PFSK-1 (cell line): Measurements from ENCODE around the gene IGLL1. TPM values are rescaled to one million over a fixed set of nuclear protein-coding genes. Genes with fewer than 3 reads are reported as not detected.

Experiments
- FOXP2 ChIP-seq: optimal IDR thresholded peaks from 2 replicates; pipeline ENCODE3; 2011; ENCODE audit warnings: borderline replicate concordance, control low read depth, inconsistent platforms; ENCODE audit not compliant: insufficient read depth; ENCODE audit errors: extremely low read length, extremely low read depth
- POLR2AphosphoS5 ChIP-seq: IDR thresholded peaks from 2 replicates; pipeline ENCODE4 v1.6.1; 2012; ENCODE audit warnings: low read depth, mild to moderate bottlenecking, control low read depth, low read length, moderate library complexity
- REST ChIP-seq, 2 experiments: IDR thresholded peaks; 2 replicates each; pipeline versions ENCODE4 v1.6.1 to v1.8.0; 2011 to 2012; ENCODE audit warnings: low read depth in 2 of 2, low read length in 2 of 2, control low read depth in 1 of 2, inconsistent platforms in 1 of 2, mild to moderate bottlenecking in 1 of 2, moderate library complexity in 1 of 2; ENCODE audit not compliant: insufficient read depth in 1 of 2
- SIN3A ChIP-seq: IDR thresholded peaks from 2 replicates; pipeline ENCODE4 v1.6.1; 2012; ENCODE audit warnings: mild to moderate bottlenecking, low read length, moderate library complexity, borderline replicate concordance; ENCODE audit not compliant: insufficient read depth
- TAF1 ChIP-seq: IDR thresholded peaks from 2 replicates; pipeline ENCODE4 v1.6.1; 2012; ENCODE audit warnings: low read length, control low read depth, borderline replicate concordance; ENCODE audit not compliant: insufficient read depth
- polyA plus RNA-seq: library from polyadenylated mRNA; unstranded; fragments of >200 nt; gene quantifications from one replicate; pipeline ENCODE4 v1.2.1, GENCODE V29; 2012; ENCODE audit warnings: low read depth, missing spikeins; ENCODE audit not compliant: insufficient read length

Gene IGLL1
- polyA plus RNA-seq: not detected

- TF ChIP-seq TAF1 (no peak), REST (IDR thresholded peaks at IDR 0.05; ENCODE audit: insufficient read depth in 1 of 2, low read depth in 2 of 2, low read length in 2 of 2) (no peak), POLR2AphosphoS5 (no peak), FOXP2 (no peak)
Measured at GRCh38 chr22:23579870-23580575, at the start of gene IGLL1. Gene IGLL1 (minus strand): TSS chr22:23580290. CDS start chr22:23580190, 100 bp downstream.

- no peak for TF ChIP-seq REST (IDR thresholded peaks at IDR 0.05; ENCODE audit: insufficient read depth in 1 of 2, low read depth in 2 of 2, low read length in 2 of 2)
- no peak for TF ChIP-seq FOXP2
- TF ChIP-seq POLR2AphosphoS5: no peak
- TF ChIP-seq TAF1: no peak
- TF ChIP-seq SIN3A: no peak
Measured at GRCh38 chr22:23626286-23626975, 46.3 kb upstream of the IGLL1 start.

GRCh38 chr22:23622634-23623033 lies 42.5 kb upstream of the IGLL1 start:
- TF ChIP-seq FOXP2 (no peak), TAF1 (no peak), REST (IDR thresholded peaks at IDR 0.05; ENCODE audit: insufficient read depth in 1 of 2, low read depth in 2 of 2, low read length in 2 of 2) (no peak), POLR2AphosphoS5 (no peak), SIN3A (no peak)

GRCh38 chr22:23621082-23621780 lies 41.1 kb upstream of the IGLL1 start:
- TF ChIP-seq TAF1 (no peak), FOXP2 (no peak), SIN3A (no peak)

- TF ChIP-seq POLR2AphosphoS5: no peak
- TF ChIP-seq SIN3A: no peak
- no peak for TF ChIP-seq FOXP2
- TF ChIP-seq TAF1: no peak
- TF ChIP-seq REST (IDR thresholded peaks at IDR 0.05; ENCODE audit: insufficient read depth in 1 of 2, low read depth in 2 of 2, low read length in 2 of 2): no peak
Measured at GRCh38 chr22:23613193-23613972, 33.3 kb upstream of the IGLL1 start.
